HG02571 (cell line): ENCODE data around the gene MALRD1.

Source experiments
- ATAC-seq: cut with Tn5 transposase; IDR thresholded peaks from one replicate; pipeline ENCODE4 v1.9.1; 2021; ENCODE audit warnings: mild to moderate bottlenecking, moderate library complexity; ENCODE audit not compliant: unreplicated experiment

Gene MALRD1

DNA sequence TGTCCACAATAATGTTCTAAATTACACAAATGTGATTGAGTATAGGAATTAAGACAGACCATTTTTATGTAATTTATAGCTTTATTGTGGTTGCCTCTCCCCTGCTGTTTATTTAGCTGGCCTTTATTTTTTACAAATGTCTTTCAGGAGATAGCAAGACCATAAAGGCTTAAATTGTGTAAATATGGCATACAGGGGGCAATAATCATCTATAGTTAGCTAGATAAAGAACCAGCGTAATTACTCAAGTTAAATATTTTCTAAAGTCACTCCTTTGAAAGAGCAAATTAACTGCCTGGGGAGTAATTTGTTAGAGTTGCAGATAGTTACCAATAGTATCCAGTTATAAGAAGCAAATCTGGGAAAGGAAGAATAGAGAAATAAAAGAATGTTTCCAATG, at the start of gene MALRD1:
Gene MALRD1, plus strand, starts transcription at position 313 of the 400 bp plus-strand sequence. CDS start 138 bp downstream, outside the sequence.
- ATAC-seq, result no peak

DNA sequence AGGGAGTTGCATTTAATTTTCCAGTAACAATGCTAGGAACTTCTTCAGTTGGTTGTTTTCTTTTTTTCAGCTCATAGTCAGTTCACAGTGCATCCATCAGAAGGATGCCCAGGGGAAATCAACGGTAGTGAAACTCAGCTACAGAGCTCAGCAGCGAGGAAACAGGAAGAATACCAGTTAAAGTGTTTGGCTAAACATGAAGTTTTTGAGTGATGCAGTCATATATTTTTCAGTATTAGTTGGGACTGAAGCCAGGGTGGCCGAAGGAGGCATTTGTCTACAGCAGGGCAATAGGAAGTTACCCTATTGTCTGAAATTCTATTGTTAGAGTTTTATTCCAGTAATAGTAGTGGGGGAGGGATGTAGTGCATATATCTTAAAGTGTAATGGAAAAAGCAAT, 45.3 kb upstream of the MALRD1 start:
- ATAC-seq, result no peak

DNA sequence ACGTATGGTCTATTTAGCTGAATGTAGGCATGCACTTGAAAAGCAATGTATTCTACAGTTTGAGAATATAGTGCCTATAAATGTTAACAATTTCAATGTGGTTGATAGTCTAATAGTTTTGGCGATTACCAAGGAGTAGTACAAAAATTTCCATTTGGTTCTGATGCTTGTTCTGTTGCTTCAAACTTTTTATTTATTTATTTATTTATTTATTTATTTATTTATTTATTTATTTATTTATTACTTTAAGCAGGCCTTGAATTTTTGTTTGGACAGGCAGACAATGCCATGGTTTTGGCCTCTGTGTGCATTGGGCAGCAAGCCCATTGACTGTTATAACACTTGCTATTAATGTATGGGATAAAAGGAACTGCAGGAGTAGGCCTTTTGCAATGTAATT, 36.5 kb upstream of the MALRD1 start:
- ATAC-seq, result no peak

DNA sequence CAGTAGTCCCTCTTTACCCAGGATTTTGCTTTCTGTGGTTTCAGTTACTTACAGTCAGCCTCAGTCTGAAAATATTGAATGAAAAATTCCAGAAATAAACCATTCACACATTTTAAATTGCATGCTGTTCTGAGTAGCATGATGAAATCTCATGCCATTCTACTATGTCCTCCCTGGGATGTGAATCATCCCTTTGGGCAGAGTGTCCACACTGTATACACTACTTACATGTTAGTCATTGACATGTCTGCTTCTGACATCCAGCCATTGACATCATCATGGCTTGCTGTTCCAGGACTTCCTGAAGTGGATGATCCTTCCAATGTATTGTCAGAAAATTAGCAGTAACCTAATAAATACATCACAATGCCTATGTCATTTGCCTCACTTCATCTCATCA, 34.6 kb upstream of the MALRD1 start:
- no peak for ATAC-seq

DNA sequence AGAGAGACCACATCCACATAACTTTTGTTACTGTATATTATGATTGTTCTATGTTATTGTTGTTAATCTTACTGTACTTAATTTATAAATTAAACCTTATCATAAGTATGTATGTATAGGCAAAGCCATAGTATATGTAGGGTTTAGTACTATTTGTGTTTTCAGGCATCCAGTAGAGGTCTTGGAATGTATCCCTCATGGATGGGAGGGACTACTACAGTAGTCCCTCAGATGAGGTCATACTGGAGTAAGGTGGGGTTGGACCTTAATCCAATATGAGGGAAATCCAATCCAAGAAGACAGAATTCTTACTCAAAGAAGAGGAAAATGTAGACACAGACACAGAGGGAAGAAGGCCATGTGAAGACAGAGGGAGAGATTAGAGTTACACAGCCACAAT, 34.1 kb upstream of the MALRD1 start:
- no peak for ATAC-seq

DNA sequence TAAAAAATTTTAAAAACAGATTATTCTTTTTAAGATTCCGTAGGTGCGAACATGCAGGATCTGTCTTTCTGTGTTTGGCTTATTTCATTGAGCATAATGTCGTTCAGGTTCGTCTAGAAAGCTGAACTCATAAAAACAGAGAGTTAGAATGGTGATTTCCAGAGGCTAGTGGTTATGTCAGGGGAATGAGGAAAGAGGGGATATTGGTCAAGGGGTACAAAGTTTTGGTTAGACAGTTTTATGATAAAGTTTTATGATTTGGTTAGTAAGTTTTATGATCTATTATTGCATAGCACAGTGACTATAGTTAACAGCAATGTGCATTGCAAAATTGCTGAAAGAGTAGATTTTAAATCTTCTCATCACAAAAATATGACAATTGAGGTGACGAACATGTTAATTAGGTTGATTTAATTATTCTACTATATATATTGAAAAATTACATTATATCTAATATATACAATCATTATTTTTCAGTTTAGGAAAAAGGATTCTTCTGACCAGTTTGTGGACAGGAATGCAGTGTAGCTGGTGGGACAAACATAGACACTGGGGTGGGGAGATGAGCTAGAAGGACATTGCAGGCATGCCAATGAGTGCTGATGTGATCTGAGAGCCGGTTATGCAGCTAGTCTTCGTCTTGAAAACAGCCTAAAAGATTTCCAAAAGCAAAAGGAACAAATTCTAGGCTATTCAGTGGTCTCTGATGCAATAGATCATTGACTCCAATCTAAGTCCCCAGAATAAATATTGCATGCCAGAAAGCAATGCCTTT, 31.3 kb upstream of the MALRD1 start:
- ATAC-seq, result no peak

DNA sequence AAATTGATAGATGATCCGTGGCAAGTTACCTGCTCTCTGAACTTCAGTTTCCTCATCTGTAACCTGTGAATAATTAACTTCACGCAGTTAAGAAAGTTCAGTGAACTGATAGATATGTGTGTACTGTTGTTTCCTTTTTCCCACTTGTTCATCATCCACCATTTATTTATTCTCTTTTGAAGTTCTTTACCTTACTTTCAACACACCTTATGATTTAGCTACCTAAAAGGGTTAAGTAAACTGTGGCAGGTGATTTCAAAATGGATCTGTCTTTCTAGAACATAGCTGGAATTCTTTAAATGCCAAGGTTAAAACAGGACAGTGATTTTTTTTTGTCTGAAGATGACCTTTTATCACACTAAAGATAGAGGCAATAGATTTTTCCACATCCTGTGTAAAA, 27.4 kb upstream of the MALRD1 start:
- ATAC-seq, result no peak

DNA sequence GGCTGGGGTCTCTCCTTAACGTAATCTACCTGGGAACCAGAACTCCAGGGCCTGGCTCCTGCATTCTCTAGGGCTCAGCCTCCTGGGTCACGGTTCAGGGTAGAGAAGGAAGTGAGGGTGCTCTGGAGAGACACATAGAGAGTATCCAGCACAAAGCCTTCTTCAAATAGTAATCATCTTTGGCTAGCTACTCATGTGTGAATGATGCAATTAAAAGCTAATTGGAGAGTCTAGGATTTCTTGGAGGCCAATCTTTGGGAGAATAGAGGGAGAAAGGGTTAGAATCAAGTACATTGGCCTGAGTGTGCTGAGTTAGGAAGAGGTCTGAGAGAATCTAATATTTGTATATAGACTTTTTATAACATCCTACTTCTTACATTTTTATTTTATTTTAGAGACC, 24.0 kb upstream of the MALRD1 start:
- no peak for ATAC-seq

DNA sequence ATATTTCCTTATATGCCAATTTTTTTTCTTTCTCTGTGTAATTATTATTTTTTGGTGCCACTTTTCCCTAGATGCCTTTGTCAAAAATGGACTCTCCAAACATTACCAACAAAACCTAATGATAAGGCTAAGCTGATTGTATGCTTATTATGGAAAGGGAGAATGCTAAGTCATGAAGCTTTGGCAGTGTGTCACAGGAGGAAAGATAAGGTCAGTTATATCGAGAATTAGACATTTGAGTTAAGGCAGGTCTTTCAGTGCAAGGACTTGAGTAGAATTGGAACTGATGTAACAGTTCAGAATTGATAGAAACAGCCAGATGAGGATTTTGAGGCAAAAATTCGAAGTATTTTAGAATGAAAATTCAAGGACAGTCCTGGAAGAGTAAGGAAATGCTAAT, 16.8 kb upstream of the MALRD1 start:
- ATAC-seq, result no peak

DNA sequence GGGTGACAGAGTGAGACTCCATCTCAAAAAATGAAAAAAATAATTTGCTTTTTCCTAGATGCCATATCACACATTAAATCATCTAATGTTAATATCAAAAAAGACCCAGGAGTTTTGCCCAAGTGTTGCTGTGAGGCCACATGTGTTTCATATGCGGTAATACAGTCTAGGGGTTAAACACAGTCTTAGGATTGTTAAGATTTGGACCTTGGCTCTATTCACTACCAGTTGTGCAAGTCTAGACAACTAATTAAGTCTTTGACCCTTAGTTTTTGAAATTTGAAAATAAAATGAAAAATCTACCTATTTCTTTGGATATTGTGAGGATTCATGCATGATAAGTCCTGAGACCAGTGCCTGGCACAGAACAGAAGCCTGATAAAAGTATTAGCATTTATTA, 14.9 kb upstream of the MALRD1 start:
- ATAC-seq, result no peak

DNA sequence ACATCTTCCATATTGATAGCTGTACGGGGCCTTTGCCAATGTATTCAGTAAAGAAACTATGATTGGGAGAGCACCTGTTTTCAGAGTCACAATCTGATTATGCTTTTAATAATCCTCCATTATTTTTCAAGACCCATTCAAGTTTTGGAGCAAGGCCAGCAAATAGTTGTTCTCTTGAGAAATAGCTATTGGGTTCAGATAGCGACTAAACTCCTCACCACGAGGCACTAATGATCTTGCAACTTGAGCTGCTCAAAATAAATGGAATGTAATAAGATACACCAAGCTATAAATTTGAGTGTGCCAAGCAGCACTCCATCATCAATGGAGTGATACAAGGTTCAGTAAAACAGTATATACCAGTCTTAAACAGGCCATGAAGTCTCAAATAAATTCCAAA, 7.4 kb upstream of the MALRD1 start:
- no peak for ATAC-seq

DNA sequence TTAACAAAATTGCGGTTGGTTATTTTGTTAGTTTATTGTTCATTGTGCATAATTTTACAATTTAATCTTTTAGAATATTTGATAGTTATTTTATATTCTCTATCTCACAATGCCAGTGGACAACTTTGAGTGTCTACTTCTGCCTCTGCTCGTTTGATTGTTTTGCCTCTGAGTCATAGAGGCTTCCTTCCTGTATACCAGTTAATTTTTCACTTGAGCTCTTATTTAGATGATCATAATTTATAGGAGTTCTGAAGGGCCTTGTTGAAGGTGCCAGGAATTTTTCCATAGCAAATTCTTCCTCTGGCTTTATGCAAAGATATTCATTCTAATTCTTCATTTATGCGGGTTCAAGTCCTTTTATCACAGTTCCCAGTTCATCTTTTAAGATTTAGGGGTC, 5.2 kb upstream of the MALRD1 start:
- no peak for ATAC-seq

DNA sequence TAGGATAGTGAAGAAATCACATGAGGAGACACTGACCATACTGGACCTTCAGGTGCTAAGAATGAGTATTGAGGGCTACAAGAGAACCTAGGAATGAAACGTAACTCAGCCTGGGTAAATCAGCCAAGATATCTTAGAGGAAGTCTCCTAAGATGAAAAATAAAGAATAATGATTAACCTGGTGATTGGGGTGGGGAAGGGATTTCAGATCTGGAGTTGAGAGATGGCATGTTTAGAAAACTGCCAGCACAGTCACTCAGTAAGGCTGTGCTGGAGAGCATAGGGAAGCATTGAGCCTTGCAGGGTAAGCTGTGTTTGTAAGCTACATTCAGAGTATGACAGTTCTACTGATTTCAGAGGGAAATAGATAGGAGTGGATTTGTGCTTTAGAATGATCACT, 1.9 kb upstream of the MALRD1 start:
- no peak for ATAC-seq

DNA sequence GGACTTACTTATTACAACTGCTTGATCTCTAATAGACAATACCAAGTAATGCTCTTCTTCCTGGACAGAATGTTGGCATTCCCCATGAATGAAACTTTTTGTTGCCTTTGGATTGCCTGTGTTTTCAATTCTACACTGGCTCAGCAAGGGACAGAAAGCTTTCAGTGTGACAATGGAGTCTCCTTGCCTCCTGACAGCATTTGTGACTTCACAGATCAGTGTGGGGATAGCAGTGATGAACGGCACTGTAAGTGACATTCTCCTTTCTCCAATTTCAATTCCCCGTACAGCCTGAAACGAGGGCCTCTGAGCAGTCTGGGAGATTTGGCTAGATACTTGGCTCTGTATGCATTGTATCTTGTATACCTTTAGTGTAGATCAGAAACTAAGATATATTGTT, 290 bp downstream of the MALRD1 start:
- ATAC-seq, result no peak

DNA sequence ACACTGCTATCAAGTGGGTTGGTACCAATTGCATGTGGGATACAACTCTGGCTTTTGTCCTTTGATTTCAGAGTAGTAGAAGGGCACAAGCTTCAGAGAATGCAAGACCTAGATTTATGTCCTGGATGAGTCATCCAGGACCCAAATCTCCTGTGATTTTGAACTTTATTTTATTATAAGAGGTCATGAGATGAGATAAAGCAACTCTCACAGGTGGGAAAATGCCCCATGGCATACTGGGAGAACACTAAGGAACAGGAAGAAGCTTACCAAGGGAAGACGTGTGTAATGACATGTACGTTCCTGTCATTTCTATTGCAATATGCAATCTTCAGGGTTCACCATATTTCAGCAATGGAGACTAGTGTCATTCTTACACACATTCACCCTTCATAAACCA, 966 bp downstream of the MALRD1 start:
- no peak for ATAC-seq

DNA sequence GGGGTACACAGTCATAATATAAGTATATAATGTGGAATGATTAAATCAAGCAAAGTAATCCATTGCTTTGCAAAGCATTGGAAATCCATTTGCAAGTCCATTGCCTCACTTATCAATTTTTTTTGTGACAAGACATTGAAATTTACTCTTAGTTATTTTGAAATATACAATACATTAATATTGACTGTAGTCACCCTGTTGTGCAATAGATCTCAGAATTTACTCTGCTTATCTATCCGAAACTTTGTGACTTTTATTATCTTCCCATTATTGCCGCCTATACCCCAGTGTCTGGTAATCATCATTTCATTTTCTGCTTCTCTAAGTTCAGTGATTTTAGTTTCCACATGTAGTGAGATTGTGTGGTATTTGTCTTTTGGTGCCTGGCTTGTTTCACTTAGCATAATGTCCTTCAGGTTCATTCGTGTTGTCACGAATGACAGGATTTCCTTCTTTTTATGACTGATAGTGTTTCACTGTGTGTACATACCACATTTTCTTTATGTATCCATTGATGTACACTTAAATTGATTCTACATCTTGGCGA, 5.8 kb downstream of the MALRD1 start:
- ATAC-seq, result no peak

DNA sequence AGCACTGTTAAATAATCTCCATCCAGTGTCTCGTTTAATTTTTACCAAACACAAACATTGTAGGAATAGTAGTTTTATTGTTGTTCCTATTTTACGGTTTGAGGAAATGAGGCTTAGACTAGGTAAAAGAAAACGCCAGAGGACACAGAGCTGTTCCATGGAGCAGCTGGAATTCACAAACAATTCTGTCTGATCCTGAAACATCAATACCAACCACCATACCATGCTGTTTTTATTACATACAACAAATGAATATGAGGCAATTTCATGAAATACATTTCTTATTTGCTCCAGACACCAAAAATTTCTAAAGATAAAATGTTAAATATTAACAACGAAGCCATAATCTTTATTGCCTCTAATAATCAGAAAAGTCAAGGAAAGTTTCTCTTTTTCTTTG, 9.4 kb downstream of the MALRD1 start:
- no peak for ATAC-seq

DNA sequence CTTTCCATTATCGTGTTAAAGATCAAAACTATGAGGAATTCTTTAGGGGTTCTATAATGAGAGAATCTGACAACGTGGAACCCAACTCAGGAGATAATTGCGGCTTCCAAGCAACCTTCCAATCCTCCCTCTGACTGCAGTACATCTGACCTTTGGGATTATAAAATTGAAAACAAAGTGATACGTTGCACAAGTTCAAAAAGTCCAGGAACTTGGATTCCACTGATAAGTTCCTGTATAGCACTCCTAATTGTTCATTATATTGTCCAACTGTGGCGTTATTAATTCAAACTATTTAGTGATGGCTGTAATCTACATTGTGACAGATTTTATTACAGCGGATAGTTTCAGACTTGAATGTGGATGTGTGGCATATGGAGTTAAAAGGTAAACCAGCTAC, 15.4 kb downstream of the MALRD1 start:
- no peak for ATAC-seq

DNA sequence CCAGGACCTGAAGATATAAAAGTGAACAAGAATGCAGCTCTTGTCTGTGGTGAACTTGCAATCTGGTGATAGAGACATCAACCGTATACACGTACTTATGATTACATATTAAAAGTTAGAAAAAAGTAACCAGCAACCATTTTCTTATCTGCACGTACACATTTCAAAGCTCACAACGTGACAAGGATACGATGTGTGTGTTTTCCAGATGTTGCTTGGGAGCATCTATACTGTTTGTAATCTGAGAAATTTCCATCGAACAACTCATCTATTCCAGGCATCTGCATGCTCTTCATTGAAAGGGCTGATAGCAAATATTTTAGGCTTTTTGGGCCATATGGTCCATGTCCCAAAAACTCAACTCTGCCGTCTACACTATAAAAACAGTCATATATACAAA, 23.3 kb downstream of the MALRD1 start:
- no peak for ATAC-seq

DNA sequence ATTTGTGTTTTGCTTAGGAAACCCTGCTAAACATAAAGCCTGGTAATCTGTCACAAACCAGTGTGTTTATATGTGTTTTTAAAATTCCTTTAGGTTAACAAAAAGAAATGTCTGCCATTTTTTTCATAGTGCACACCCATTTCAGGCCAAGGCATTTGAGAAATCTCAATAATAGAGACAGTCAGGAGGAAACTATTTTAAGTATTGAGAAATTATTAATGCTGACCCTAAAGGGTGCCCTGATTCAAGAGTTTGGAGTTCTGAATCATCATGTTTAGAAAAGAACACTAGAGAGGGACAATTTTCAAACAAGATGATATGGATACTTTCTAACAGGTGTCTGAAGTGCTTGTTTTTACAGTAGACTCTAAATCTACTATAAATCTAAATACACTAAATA, 28.7 kb downstream of the MALRD1 start:
- no peak for ATAC-seq

DNA sequence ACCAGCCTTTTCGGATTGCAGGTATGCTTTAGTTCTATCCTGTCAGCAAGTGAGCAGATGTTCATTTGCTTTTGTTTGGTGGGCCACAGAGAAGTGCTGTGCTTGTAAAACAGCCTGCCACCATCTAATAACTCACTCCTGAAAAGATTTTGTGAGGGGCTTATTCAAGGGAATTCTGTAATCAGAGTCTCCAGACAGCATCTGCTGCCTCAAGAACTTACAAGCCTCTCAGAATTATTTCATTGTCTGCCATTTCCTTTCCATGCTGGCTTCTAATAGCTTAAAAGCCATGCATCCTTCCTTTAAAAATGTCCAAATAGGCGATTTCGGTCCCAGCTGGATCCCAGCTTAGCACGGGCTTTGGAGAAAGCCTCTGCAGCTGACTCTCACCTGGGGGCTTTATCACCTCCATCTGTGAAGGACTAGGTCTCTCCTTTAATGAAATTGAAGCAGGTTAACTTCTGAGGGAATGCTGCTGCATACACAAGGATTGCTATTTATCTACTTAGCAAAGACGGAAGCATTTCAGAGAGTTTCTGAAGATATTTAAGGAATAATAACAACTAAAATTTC, 48.0 kb downstream of the MALRD1 start:
- no peak for ATAC-seq

DNA sequence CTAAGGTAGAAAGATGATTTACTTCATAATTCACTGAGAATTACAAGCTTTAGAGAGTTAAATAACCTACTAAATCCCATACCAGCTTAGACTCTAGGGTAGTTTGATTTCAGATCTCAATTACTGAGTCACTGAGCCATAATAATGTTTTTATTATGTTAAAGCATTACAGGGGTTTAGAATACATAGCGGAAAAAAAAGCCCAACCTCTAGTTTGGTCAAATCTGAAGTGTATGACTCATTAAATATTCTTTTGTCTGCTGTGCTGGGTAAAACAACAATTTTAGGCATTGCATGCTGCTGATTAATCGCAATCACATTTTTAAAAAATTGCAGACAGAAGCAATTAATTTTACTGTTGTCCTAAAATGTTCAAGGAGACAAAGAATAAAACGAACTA, 48.5 kb downstream of the MALRD1 start:
- ATAC-seq, result no peak

DNA sequence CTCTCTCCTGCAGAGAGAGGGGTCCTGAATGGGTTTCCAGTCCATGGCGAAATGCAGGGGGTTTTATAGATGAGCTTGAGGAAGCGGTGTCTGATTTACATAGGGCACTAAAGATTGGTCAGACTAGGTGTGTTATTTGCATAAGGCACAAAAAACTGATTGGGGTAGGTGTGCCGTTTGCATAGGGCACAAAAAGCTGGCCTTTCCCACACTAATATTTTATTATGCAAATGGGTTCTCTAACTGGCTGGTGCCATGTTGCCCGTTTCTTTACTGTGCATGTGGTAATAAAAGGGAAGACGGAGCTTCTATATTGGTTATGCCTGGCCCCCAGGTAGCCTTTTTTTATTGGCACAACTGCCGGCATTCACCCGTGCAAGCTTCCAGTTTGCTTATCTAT, 50.2 kb downstream of the MALRD1 start:
- ATAC-seq, result no peak
